22Rv1 (cell line): ENCODE data around the gene MAP7D2.

Source experiments
- ZFX ChIP-seq: fragments of 450-650 bp; IDR thresholded peaks from 2 replicates; pipeline ENCODE4 v1.6.1; 2017; ENCODE audit warnings: antibody characterized with exemption, borderline replicate concordance
- TF ChIP-seq, protein P1 (sequence below): fragments of 450-650 bp; IDR thresholded peaks from 2 replicates; pipeline ENCODE4 v1.5.1; 2017; ENCODE audit warnings: mild to moderate bottlenecking

DNA sequence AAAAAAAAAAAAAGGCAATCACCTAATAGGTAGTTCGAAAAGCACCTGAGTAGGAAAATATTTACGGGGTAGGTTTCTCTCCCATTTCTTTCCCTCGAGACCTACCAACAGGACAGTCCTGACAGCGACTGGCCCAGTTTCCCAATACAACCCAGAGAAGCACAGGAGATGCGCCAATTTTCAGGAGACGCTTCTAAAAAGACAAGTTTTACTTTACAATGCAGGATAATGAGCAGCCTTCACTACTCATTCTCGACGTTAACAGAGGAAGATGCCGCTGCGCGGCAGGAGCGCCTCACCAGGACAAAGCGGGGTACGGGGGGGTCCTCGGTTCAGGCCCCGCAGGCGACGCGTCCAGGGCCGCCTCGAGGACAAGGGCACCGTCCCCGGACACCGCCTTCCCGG, 126.6 kb downstream of the MAP7D2 start:
- TF ChIP-seq, protein P1, sequence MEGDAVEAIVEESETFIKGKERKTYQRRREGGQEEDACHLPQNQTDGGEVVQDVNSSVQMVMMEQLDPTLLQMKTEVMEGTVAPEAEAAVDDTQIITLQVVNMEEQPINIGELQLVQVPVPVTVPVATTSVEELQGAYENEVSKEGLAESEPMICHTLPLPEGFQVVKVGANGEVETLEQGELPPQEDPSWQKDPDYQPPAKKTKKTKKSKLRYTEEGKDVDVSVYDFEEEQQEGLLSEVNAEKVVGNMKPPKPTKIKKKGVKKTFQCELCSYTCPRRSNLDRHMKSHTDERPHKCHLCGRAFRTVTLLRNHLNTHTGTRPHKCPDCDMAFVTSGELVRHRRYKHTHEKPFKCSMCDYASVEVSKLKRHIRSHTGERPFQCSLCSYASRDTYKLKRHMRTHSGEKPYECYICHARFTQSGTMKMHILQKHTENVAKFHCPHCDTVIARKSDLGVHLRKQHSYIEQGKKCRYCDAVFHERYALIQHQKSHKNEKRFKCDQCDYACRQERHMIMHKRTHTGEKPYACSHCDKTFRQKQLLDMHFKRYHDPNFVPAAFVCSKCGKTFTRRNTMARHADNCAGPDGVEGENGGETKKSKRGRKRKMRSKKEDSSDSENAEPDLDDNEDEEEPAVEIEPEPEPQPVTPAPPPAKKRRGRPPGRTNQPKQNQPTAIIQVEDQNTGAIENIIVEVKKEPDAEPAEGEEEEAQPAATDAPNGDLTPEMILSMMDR = no peak
- no peak for TF ChIP-seq ZFX
